GM06990 (cell line): ENCODE measurements around the gene SLIT1.

ENCODE experiments used
- DNase-seq: peaks from one replicate; pipeline ENCODE4 v3.0.0-alpha.2; 2011; ENCODE audit not compliant: insufficient read length; ENCODE audit errors: extremely low read depth
- H3K27me3 ChIP-seq: replicated peaks from 2 replicates; pipeline ENCODE4 v1.6.0; 2011; ENCODE audit warnings: low read length; ENCODE audit not compliant: control insufficient read depth, insufficient read depth
- H3K36me3 ChIP-seq: 2 replicates; pipeline ENCODE4 v1.5.1; 2011; ENCODE audit warnings: low read length; ENCODE audit not compliant: control insufficient read depth, insufficient read depth
- H3K4me3 ChIP-seq: replicated peaks from 2 replicates; pipeline ENCODE4 v1.5.1; 2011; ENCODE audit warnings: low read depth, mild to moderate bottlenecking, control low read depth, low read length
- CTCF ChIP-seq: IDR thresholded peaks from 2 replicates; pipeline ENCODE4 v1.5.1; 2011; ENCODE audit warnings: low read length, control low read depth, mild to moderate bottlenecking, inconsistent platforms; ENCODE audit not compliant: insufficient read depth, poor library complexity, severe bottlenecking

Gene SLIT1

GRCh38 chr10:97131666-97132065 lies 54.1 kb downstream of the SLIT1 start:
- no peak for TF ChIP-seq CTCF
- Histone ChIP-seq H3K36me3 (no peaks in the 10 kb centered on the region), H3K4me3 (no peak overlapping the region), H3K27me3 (no peaks in the 10 kb centered on the region)
- no peak for DNase-seq

GRCh38 chr10:97131181-97131628 lies 54.6 kb downstream of the SLIT1 start:
- no peak for DNase-seq
- H3K36me3 ChIP-seq, result no peaks in the 10 kb centered on the region
- H3K4me3 ChIP-seq, result no peak overlapping the region
- H3K27me3 ChIP-seq, result no peaks in the 10 kb centered on the region
- no peak for TF ChIP-seq CTCF

- TF ChIP-seq CTCF, result no peak
- Histone ChIP-seq H3K36me3 (no peaks in the 10 kb centered on the region), H3K27me3 (no peaks in the 10 kb centered on the region), H3K4me3 (no peak overlapping the region)
- no peak for DNase-seq
Observed at GRCh38 chr10:97129666-97130065, 56.1 kb downstream of the SLIT1 start.

- H3K36me3 ChIP-seq, result no peaks in the 10 kb centered on the region
- DNase-seq, result no peak
- no peak overlapping the region for H3K4me3 ChIP-seq
- H3K27me3 ChIP-seq, result no peaks in the 10 kb centered on the region
- TF ChIP-seq CTCF, result no peak
Observed at GRCh38 chr10:97128516-97129154, 57.1 kb downstream of the SLIT1 start.

GRCh38 chr10:97128039-97128492 lies 57.7 kb downstream of the SLIT1 start:
- H3K36me3 ChIP-seq, result no peaks in the 10 kb centered on the region
- no peak for DNase-seq
- H3K4me3 ChIP-seq, result no peak overlapping the region
- H3K27me3 ChIP-seq, result no peaks in the 10 kb centered on the region
- no peak for TF ChIP-seq CTCF

GRCh38 chr10:97127509-97127908 lies 58.2 kb downstream of the SLIT1 start:
- TF ChIP-seq CTCF, result no peak
- Histone ChIP-seq H3K36me3 (no peaks in the 10 kb centered on the region), H3K27me3 (no peaks in the 10 kb centered on the region), H3K4me3 (no peak overlapping the region)
- no peak for DNase-seq
